CD14-positive monocyte (primary cell): ENCODE data around the gene CFAP74. TPM values are rescaled to one million over a fixed set of nuclear protein-coding genes. Genes with fewer than 3 reads are reported as not detected.

Experiments used
- DNase-seq, 3 donors: peaks; one replicate each; pipeline ENCODE4 v3.0.0-alpha.2; 2011 to 2022
- H2AFZ ChIP-seq: 2 replicates; pipeline ENCODE4 v1.6.0; 2012; ENCODE audit warnings: mild to moderate bottlenecking, low read depth, low read length, inconsistent platforms; ENCODE audit not compliant: insufficient read depth, poor library complexity, severe bottlenecking
- H3K27ac ChIP-seq, 2 donors: 1 replicate in 1 of 2; 2 replicates in 1 of 2; pipeline ENCODE4 v1.5.1; 2012 to 2013; ENCODE audit warnings: low read length in 2 of 2, control low read depth in 1 of 2, inconsistent platforms in 1 of 2, low read depth in 1 of 2, mild to moderate bottlenecking in 1 of 2
- H3K27me3 ChIP-seq, 2 donors: one replicate each; pipeline versions ENCODE4 v1.6.0 to v1.6.1; 2011 to 2013; ENCODE audit warnings: low read length in 2 of 2; ENCODE audit not compliant: control insufficient read depth in 2 of 2, insufficient read depth in 2 of 2
- H3K36me3 ChIP-seq, 2 donors: replicated peaks in 1 of 2; 1 replicate in 1 of 2; 2 replicates in 1 of 2; pipeline versions ENCODE4 v1.5.1 to v1.6.1; 2012 to 2013; ENCODE audit warnings: low read length in 2 of 2, control low read depth in 1 of 2, inconsistent platforms in 1 of 2, mild to moderate bottlenecking in 1 of 2; ENCODE audit not compliant: insufficient read depth in 2 of 2, control insufficient read depth in 1 of 2
- H3K4me1 ChIP-seq, 2 donors: 1 replicate in 1 of 2; 2 replicates in 1 of 2; pipeline versions ENCODE4 v1.5.1 to v1.6.1; 2012 to 2013; ENCODE audit warnings: low read length in 2 of 2, control low read depth in 1 of 2, inconsistent platforms in 1 of 2, mild to moderate bottlenecking in 1 of 2, moderate library complexity in 1 of 2; ENCODE audit not compliant: insufficient read depth in 2 of 2, control insufficient read depth in 1 of 2
- H3K4me2 ChIP-seq: replicated peaks from 2 replicates; pipeline ENCODE3; 2012; ENCODE audit warnings: low read length, moderate library complexity, mild to moderate bottlenecking; ENCODE audit not compliant: poor library complexity, severe bottlenecking; ENCODE audit errors: extremely low read depth
- H3K4me3 ChIP-seq, 3 experiments: fragments of 200-600 bp in 1 of 3; sonication (generic) in 1 of 3; replicated peaks in 1 of 3; 1 replicate in 2 of 3; 2 replicates in 1 of 3; pipeline ENCODE4 v1.5.1; 2011 to 2013; ENCODE audit warnings: low read length in 3 of 3, mild to moderate bottlenecking in 3 of 3, control low read depth in 2 of 3, low read depth in 2 of 3, inconsistent platforms in 1 of 3, moderate library complexity in 1 of 3
- H3K79me2 ChIP-seq: 2 replicates; pipeline ENCODE4 v1.6.0; 2012; ENCODE audit warnings: mild to moderate bottlenecking, control low read depth, inconsistent platforms, low read length, moderate library complexity; ENCODE audit not compliant: insufficient read depth
- H3K9ac ChIP-seq: 2 replicates; pipeline ENCODE4 v1.6.0; 2017; ENCODE audit warnings: low read length, mild to moderate bottlenecking; ENCODE audit not compliant: insufficient read depth, poor library complexity, severe bottlenecking
- H3K9me3 ChIP-seq, 2 donors: replicated peaks in 1 of 2; 1 replicate in 1 of 2; 2 replicates in 1 of 2; pipeline versions ENCODE4 v1.5.1 to v1.6.1; 2012 to 2013; ENCODE audit warnings: low read length in 2 of 2, control low read depth in 1 of 2; ENCODE audit not compliant: control insufficient read depth in 1 of 2, insufficient read depth in 1 of 2
- H4K20me1 ChIP-seq: 2 replicates; pipeline ENCODE4 v1.6.0; 2012; ENCODE audit warnings: mild to moderate bottlenecking, low read length, control low read depth, moderate library complexity; ENCODE audit not compliant: insufficient read depth
- H3K27ac Mint-ChIP-seq, 7 donors: one replicate each; pipeline ENCODE4 v1.8.0; 2020; ENCODE audit warnings: mild to moderate bottlenecking in 7 of 7, mixed read lengths in 7 of 7, moderate library complexity in 6 of 7, inconsistent platforms in 2 of 7
- H3K27me3 Mint-ChIP-seq, 3 donors: one replicate each; pipeline ENCODE4 v1.8.0; 2021 to 2022; ENCODE audit warnings: low read depth in 3 of 3, mild to moderate bottlenecking in 3 of 3, mixed read lengths in 3 of 3, moderate library complexity in 3 of 3, inconsistent platforms in 1 of 3
- H3K36me3 Mint-ChIP-seq, 2 donors: one replicate each; pipeline ENCODE4 v1.8.0; 2020; ENCODE audit warnings: mixed read lengths in 2 of 2, inconsistent platforms in 1 of 2, mild to moderate bottlenecking in 1 of 2
- H3K4me1 Mint-ChIP-seq: one replicate; pipeline ENCODE4 v1.8.0; 2020; ENCODE audit warnings: mild to moderate bottlenecking, mixed read lengths
- H3K4me3 Mint-ChIP-seq, 2 donors: one replicate each; pipeline ENCODE4 v1.8.0; 2020; ENCODE audit warnings: mild to moderate bottlenecking in 2 of 2, mixed read lengths in 2 of 2, moderate library complexity in 1 of 2
- H3K9me3 Mint-ChIP-seq, 7 donors: one replicate each; pipeline ENCODE4 v1.8.0; 2020 to 2022; ENCODE audit warnings: mixed read lengths in 7 of 7, mild to moderate bottlenecking in 6 of 7, moderate library complexity in 6 of 7, inconsistent platforms in 2 of 7
- CTCF ChIP-seq: fragments of 200-600 bp; IDR thresholded peaks from one replicate; pipeline ENCODE4 v1.8.0; 2022; ENCODE audit warnings: antibody characterized with exemption, mild to moderate bottlenecking
- WGBS: methylation state at CpG from one replicate; pipeline ENCODE4 v1.1.5; 2013; ENCODE audit warnings: missing lambda C conversion rate; ENCODE audit not compliant: insufficient coverage; 5-methylcytosine and 5-hydroxymethylcytosine counted together
- intact Hi-C, 2 donors: fragments of 100-400 bp; cut with micrococcal nuclease; formaldehyde crosslinking; loops; one replicate each; pipeline versions ENCODE4 v1.15.0 to v1.15.1; 2023
- polyA plus RNA-seq, 3 donors: library from polyadenylated mRNA; depleted of rRNA in 1 of 3; unstranded in 2 of 3; stranded (reverse) in 1 of 3; fragments of 300-500 nt in 2 of 3; fragments of >200 nt in 1 of 3; fragmentation: Illumina TruSeq in 2 of 3; gene quantifications; 1 replicate in 2 of 3; 2 replicates in 1 of 3; pipeline ENCODE4 v1.2.3, GENCODE V29; 2012 to 2021

CFAP74 gene
- polyA plus RNA-seq, 3 donors = not detected

DNA sequence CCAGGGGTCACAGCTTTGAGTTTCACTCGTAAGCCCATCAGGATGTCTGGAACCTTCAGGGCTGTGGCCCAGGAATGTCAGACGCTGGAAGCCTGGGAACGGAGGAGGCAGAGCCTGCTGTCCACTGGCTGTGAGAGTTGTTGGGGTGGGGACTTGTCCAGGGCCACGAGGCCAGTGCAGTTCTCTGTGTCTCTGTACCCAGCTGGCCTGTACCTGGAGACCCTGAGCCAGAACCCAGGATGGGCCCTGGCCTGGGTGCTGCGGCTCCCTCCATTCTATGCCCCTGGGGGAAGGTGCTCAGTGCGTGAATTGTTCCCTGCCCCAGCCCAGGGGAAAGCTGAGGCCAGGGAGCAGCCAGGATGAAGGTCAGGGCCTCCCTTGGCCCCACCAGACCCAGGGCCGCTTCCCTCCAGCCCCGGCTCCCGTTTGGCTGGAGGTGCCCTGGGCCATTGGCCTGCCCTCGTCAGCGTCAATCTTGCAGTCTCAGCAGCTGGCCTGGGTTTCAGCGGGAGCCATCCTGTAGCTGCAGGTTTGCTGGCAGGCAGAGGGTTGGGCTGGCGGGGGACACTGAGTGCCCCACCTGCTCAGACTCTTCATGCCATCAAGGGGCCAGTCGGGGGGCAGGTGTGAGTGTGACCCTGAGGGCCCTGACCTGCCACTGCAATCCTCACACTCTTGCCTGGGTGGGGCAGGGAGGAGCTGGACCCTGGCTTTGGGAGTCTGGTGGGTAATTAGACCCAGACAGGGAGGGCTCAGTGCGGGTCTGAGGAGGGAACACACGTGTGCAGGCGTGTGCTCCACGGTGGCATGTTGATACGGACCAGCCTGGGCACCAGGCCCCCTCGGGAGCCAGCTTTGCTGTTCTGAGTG lies 89.2 kb downstream of the CFAP74 start:
- DNase-seq = no peak
- Mint-ChIP-seq H3K4me3 (no peak overlapping the region), H3K36me3 (no peaks in the 10 kb centered on the region), H3K27me3 (peaks cover 3 to 26% (median 17%) of the 10 kb centered on the region in 3 donors), H3K27ac (no peak overlapping the region), H3K9me3 (peaks cover 0 to 4% (median 0%) of the 10 kb centered on the region in 7 donors), H3K4me1 (peaks cover 11% of the 10 kb centered on the region)
- Histone ChIP-seq H3K27ac (no peak overlapping the region), H3K27me3 (peaks cover 0 to 18% of the 10 kb centered on the region in 2 donors), H4K20me1 (no peaks in the 10 kb centered on the region), H2AFZ (no peak overlapping the region), H3K9me3 (no peaks in the 10 kb centered on the region), H3K4me2 (no peak overlapping the region), H3K79me2 (no peaks in the 10 kb centered on the region), H3K4me1 (peaks cover 13 to 18% of the 10 kb centered on the region in 2 donors), H3K36me3 (no peaks in the 10 kb centered on the region), H3K9ac (no peak overlapping the region), H3K4me3 (no peak overlapping the region)
- TF ChIP-seq CTCF = no peak
- intact Hi-C loops = loop anchor here in 1 of 2 donors (10.0 kb wide), 1 partner anchor 220 kb away; no protein-coding TSS in a partner anchor
- 90% methylated on average over 16 of the region's 20 CpGs for WGBS

- no peak for TF ChIP-seq CTCF
- Histone ChIP-seq H2AFZ (no peak overlapping the region), H4K20me1 (peaks cover 4% of the 10 kb centered on the region), H3K79me2 (no peaks in the 10 kb centered on the region), H3K27me3 (peaks cover 0 to 7% of the 10 kb centered on the region in 2 donors), H3K4me3 (no peak overlapping the region), H3K9me3 (no peaks in the 10 kb centered on the region), H3K9ac (no peak overlapping the region), H3K27ac (no peak overlapping the region), H3K4me2 (no peak overlapping the region), H3K36me3 (no peaks in the 10 kb centered on the region), H3K4me1 (peaks cover 13 to 17% of the 10 kb centered on the region in 2 donors)
- no peaks in the 10 kb centered on the region for H3K36me3 Mint-ChIP-seq
- 92% methylated on average over 4 of the region's 13 CpGs for WGBS
- H3K4me1 Mint-ChIP-seq = peaks cover 8% of the 10 kb centered on the region
- H3K4me3 Mint-ChIP-seq = peak overlapping the region in 1 of 2 donors; percentile 53
- peaks cover 3 to 16% (median 10%) of the 10 kb centered on the region in 3 donors for H3K27me3 Mint-ChIP-seq
- peak overlapping the region in 2 of 7 donors; percentile 58 to 69 for H3K27ac Mint-ChIP-seq
- peak in 1 of 3 donors; percentile 4 for DNase-seq
- H3K9me3 Mint-ChIP-seq = peaks cover 0 to 2% (median 0%) of the 10 kb centered on the region in 7 donors
- intact Hi-C loops = loop anchor here in 1 of 2 donors (10.0 kb wide), 1 partner anchor 223 kb away; no protein-coding TSS in a partner anchor
Measured at GRCh38 chr1:1911350-1912041, 92.1 kb downstream of the CFAP74 start.
